Measurements from ENCODE around the gene LMX1B.
"Not testable (repeated sequence)": the region's sequence is repeated elsewhere in the genome, so short reads cannot be mapped to it uniquely, and the experiment has no call there.

The LMX1B gene

DNA sequence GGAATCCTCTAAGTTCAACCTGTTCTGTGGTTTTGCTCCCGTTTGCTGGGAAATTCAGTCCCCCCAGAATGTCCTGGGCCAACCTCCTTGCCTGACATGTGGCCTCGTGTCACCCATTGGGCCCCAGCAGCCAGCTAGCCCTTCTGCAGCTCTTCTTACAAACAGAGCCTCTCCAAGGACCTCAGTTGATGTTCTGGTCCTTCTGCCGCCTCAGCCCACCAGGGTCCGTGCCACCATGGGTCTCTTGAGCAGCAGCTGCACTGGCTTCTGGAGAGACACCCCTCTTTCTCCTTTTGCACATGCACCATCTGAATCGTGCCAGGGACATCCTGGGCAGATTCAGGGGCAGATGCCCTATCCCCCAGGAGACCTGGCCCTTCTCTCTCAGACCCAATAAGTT is 85.0 kb downstream of the LMX1B start:
- no peak for FAIRE-seq

GRCh38 chr9:126699401-126699881 is 85.7 kb downstream of the LMX1B start:
- FAIRE-seq = no peak

GRCh38 chr9:126700296-126700695 is 86.6 kb downstream of the LMX1B start:
- no peak for FAIRE-seq

DNA sequence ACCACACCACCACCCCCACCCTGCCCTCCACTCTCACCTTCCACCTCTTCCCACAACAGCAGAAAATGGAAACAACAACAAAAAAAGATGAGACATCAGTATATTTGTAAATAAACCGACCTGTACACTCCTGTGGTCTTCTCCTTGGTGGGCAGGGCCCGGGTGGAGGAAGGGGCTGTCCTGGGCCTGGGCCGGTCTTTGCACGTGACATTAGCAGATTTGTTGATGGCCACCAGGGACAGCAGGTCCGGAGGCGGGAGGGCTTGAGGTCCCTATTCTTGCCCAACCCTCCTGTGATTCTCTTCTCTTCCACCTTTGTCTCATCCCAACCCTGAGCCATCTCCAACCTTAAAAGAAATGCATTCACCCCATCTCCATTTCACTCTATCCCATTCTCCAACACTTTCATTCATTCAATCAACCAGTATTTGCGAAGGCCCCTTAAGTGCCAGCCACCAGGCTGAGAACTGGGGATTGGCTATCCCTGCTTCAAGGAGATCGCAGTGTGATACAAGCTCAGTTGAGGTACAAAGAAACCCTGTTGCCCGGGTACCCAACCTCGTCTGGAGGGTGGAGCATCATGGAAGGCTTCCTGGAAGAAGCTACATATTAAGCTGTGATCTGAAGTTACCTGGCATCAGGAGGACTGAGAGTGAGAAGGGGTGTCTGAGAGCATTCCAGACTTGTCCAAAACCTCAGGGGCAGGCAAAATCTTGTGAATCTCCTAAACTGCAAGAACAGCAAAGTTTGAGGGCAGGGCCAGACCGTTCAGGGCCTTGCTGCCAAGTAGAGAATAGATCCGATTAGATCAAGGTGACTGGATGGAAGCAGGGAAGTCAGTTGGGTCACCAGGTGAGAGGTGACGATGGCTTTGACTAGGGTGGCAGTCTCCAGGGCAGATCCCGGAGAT is 87.4 kb downstream of the LMX1B start:
- FAIRE-seq = no peak

DNA sequence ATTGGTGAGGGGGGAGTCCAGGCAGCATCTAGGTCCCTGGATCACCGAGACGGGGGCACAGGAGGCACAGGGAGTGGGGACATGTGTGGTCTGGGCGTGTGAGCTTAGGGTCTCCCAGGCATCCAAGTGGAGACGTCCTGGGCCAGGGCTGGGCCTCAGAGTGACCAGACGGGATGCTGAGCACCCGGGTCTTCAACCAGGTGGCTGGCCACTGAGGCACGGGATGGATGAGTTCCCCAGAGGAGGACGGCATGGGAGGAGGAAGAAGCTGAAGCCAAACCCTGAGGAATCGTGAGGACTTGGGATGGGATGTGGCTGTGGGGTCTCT is 88.0 kb downstream of the LMX1B start:
- FAIRE-seq = no peak

DNA sequence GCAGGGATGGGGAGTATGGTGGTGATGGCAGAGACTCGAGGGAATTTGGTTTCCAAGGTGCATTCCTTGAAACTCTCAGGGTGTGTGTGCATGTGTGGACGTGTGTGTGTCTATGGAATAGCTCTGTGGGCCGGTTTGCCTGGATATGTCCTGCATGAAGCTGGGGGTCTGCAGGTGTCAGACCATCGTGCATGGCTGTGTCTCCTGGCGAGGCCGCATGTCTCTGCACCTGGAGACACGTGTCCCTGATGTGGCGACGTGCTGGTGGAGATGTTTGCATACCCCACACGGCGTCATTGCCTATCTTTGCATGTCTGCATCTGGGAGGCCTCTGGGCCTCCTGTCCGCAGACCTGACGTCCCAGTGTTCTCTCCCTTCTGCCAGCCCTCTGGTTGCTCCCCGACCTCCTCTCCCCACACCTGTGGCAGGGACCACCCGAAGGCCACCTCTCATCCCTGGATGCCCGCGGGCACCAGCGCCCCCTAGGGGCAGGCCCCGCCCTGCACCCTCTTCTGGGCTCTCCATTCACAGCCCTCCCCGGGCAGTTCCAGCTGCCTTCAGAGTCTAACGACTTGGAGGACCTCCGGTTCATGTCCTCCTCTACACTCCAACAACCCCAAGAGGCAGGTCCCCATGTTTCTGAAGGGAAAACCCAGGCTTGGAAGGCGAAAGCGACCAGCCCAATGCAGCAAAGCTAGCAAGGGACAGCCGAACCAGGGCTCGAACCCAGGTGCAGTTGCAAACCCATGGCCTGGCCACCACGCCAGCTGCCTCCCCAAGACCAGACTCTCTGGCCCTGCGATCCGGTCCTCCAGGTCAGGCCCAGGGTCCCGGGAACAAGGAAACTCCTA is 88.6 kb downstream of the LMX1B start:
- FAIRE-seq = no peak

DNA sequence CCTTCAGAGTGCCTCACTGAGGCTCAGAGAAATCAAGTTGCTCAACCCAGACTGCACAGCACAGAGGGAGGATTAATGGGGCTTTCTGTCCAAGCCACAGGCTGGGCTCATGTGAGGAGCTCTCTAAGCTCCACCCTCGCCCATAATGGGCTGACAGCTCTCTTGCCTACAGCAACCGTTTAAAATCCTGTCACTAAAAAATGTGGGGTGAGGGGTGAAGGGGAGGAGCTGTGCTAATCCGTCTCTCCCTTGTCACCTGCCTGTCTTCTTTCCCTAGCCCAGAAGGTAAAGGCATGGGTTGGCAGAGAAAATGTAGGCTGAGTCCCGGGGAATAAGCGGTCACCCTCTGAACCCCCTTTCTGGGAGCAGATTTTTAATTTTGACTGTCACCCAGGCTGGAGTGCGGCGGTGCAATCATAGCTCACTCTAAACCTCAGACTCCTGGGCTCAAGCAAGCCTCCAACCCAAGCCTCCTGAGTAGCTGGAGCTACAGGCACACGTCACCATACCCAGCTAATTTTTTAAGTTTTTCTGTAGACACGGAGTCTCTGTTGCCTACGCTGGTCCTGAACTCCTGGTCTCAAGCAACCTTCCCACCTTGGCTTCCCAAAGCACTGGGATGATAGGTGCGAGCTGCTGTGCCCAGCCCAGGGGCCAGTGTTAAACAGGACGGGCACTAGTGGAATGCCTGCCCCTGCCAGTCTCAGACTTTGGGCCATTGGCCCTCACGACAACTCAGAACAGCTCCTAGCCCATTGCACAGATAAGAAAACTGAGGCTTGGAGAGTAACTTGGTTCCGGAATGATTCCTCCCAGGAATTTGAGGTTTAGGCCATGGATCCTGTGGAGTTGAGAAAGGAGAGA is 89.5 kb downstream of the LMX1B start:
- FAIRE-seq = no peak

- FAIRE-seq = no peak
Observed at GRCh38 chr9:126703866-126704156, 90.1 kb downstream of the LMX1B start.

GRCh38 chr9:126704157-126704891 is 90.6 kb downstream of the LMX1B start:
- no peak for FAIRE-seq

DNA sequence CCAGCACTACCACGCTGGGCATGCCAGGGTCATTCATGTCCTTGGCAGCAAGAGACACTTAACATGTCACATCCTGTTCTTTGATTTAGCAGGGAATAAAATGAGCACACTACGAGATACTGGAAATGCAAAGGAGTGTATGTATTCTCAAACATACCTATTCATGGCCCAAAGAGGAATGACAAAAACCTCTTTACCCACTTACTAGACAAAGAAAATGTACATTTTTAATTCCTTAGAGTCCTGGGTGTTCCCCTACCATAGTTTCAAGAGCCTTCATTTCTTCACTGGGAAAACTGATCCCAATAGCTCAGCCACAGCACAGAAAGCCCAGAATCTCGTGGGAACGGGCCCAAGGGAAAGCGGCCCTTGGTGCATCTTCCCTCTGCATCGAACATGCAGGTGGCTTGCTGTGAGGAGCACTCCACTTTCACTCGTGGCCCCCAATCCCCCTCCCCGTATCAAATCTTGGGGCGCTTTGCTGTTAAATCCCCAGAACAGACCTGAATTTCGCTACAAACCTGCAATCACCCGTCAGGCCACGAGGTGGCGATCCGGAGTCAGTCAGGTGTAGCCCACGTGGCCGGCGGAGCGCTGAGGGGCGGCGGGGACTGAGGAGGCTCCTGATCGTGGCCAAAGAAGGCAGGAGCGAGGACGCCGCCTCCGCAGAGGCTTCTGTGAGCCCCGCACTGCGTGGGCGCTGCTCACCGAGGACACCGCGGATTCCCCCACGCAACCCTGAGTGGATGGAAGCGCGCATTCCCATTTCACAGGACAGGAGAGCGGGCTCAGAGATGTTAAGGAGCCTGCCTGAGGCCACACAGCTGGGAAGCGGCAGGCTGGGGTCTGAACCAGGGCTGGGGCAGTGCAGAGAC is 91.4 kb downstream of the LMX1B start:
- FAIRE-seq = no peak

- FAIRE-seq = no peak
Observed at GRCh38 chr9:126705767-126706697, 92.3 kb downstream of the LMX1B start.

- no peak for FAIRE-seq
Observed at GRCh38 chr9:126706698-126707053, 92.9 kb downstream of the LMX1B start.

DNA sequence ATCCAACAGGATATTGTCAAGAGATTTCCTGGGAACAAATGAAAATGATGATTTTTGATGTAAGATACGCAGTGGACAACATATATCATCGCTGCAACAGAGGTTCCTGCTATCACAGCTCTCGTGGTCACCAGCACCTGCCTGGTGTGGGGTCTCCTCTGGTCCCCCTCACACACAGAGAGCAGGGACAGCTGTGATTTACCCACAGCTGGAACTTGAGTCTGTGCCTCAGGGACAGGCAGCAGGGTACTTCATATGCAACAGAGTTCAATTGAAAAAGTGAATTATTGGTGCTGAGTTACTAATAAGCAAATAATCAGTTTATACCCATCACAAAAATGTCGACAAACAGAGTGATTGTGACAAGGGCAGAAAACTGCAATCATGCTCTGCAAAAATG is 93.4 kb downstream of the LMX1B start:
- no peak for FAIRE-seq

DNA sequence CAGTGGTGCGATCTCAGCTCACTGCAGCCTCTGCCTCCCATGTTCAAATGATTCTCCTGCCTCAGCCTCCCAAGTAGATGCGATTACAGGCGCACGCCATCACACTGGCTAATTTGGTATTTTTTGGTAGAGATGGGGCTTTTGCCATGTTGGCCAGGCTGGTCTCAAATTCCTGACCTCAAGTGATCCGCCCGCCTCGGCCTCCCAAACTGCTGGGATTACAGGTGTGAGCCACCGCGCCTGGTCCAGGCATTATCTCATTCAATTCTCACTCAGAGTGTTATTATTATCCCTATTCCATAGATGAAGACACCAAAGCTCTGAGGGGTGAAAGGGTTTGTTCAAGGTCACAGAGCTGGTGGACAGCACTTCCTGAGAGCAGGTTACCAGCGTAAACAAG is 94.0 kb downstream of the LMX1B start:
- FAIRE-seq = not testable (repeated sequence)

- no peak for FAIRE-seq
Observed at GRCh38 chr9:126708178-126708577, 94.5 kb downstream of the LMX1B start.

GRCh38 chr9:126709241-126709640 is 95.5 kb downstream of the LMX1B start:
- FAIRE-seq = no peak

GRCh38 chr9:126715382-126715781 is 101.7 kb downstream of the LMX1B start:
- FAIRE-seq = no peak

DNA sequence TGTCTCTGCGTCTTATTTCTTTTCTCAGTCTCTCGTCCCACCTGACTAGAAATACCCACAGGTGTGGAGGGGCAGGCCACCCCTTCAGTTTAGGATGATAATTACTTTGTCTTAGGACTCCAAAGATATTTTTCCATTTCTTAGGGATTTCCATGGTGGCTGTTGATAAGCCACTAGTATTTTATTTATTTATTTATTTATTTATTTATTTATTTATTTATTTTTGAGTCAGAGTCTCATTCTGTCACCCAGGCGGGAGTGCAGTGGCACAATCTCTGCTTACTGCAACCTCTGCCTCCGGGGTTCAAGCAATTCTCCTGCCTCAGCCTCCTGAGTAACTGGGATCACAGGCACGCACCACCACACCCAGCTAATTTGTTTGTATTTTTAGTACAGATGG is 103.7 kb downstream of the LMX1B start:
- FAIRE-seq = not testable (repeated sequence)

DNA sequence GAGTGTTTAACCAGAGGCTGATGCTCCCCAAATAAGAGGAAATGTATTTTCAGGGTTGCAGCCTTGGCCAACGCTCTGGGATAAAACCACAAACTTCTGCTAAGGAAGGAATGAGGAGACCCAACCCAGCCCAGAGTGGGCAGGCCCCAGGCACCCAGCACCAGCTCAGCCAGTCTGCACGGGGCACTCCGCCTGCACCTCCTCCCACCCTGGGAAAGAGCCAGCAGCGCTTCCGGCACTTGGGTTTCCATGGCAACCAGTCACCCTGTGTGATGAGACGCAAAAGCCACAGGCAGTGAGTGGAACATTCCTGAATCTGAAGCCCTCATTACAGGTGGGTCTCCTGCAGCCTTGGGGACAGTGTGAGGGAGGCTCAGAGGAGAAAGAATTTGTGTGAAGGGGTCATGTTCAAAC is 105.9 kb downstream of the LMX1B start:
- FAIRE-seq = no peak

DNA sequence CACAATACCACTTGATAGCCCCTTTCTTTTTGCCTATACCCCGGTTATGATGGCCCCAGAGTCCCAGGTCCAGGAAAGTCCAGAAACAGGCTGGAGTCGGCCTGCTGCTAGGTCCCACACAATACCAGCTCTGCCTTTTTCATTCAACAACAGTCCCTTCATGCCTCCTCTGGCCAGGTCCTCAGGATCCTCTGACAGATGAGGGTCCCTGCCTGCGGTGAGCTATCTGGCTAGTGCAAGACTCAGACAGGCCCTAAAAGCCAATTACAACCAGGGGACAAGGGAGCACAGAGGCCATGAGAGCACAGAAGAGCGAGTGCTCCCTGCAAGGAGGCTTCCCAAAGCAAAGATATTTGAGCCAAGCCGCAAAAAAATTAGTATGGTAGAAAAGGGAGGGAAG is 106.3 kb downstream of the LMX1B start:
- FAIRE-seq = no peak
